ENCODE data around the gene GINS2.
A peak's percentile ranks its signal among the peaks of the same experiment; 100 is the strongest.

The GINS2 gene

DNA sequence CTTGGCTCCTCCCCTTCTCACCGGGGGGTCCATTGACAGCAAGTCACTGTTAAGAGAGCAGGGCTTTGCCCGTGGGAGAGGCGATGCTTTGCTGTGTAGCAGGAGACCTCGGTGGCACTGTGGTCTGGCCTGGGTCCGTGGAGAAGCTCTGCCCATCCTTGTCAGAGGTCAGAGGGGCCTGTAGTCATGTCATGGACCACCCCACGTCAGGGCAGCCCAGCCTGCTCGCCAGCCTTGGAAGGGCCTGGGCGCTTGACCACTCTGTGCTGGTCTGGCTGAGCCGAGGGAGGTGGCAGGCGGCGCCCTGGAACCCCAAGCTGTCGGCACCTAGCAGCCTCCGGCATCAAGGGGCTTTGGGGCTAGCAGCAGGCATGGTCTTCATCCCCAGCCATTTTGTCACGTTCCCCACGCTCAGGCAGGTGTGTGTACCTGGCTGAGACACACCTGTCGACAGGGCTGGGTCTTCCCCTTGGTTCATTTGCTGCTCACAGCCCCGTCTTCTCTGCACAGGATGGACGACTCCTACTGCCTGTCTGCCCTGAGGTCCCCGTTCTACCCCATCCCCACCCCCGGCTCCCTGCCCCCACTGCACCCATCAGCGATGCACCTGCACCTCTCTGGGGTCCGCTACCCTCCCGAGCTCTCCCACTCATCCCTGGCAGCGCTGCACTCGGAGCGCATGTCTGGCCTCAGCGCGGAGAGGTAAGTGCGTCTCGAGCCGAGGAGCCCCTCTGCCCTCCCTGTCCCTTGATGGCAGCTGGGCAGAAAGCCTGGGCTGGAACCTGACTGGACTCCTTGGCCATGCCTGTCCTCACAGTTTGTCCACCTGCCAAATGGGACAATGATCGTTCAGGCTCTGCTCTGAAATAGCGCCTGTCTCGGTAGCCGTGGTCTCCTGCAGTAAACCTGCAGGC is 33.3 kb downstream of the GINS2 start:
- DNase-seq, result peak in 1 of 58 donors; percentile 30

- no peak for DNase-seq
These were observed 34.3 kb downstream of the GINS2 start for GRCh38 chr16:85654251-85655095.

DNA sequence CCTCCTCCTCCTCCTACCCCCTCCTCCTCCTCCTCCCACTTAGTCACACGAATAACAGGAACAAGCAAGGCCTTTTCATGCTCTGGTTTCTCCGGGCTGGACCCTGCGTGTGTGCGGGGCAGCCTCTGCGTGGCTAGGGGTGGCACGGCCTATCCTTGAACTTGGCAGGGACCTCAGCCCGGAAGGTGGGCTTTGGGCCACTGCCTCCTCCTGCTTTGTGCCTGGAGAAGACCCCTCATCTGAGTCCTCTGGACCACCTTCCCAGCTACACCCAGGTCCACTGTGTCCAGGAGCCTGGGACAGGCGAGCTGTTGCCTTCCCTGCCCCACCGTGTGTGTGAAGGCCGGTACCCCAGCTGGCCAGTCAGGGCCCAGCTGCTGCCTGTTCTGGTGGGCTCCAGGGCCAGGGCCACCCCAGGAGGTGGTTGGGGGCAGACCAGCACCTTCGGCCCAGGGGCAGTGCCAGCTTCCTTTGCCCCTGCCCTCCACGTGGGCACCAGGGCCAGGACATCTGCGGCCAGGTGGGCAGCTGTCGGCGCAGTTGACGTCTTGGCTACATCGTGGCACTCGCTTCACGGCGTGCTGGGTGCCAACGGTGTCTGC is 35.4 kb downstream of the GINS2 start:
- DNase-seq, result peak in 3 of 58 donors; percentile 34 to 71 (median 60)

- DNase-seq, result peak in 45 of 58 donors; percentile 19 to 89 (median 50)
These were observed 36.1 kb downstream of the GINS2 start for GRCh38 chr16:85652431-85653221.

GRCh38 chr16:85651629-85652430 is 36.9 kb downstream of the GINS2 start:
- peak in 3 of 58 donors; percentile 28 to 56 (median 34) for DNase-seq

DNA sequence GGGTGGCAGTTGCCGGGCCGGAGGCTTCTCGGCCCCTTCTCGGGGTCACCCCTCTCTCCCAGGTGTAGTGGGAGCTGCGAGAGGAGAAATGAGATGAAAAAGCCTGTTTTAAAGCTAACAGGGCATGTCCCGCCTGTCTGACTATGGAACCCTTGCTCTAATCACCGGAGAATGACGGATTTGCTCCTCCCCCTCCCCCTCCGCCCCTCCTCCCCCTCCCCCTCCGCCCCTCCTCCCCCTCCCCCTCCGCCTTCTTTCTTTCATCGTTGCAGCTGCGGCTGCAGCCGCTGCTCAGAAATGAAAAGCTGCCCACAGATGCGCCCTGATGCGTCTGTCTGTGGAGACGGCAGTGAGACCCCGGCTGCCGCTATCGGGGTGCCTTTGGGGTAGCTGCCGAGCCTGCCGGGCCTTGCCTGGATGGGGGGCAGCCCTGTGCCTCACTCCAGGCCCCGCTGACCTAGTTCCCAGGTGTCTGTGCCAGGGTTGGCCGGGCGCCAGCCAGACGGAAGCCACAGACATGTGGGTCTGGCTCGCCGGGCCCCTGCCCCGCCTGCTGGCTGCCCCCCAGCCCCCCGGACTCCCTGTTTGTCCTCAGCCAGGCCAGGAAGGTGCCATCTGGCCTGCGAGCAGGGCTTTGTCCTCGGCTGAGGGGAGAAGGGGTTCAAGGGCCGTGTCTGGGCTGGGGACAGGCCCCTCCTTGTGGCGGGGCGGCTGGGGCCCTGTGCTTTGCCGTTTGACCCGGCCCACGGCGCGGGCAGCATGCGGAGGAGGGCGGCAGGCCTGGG is 37.7 kb downstream of the GINS2 start:
- DNase-seq, result peak in 43 of 58 donors; percentile 21 to 80 (median 53)

GRCh38 chr16:85650135-85650843 is 38.5 kb downstream of the GINS2 start:
- peak in 1 of 58 donors; percentile 60 for DNase-seq

DNA sequence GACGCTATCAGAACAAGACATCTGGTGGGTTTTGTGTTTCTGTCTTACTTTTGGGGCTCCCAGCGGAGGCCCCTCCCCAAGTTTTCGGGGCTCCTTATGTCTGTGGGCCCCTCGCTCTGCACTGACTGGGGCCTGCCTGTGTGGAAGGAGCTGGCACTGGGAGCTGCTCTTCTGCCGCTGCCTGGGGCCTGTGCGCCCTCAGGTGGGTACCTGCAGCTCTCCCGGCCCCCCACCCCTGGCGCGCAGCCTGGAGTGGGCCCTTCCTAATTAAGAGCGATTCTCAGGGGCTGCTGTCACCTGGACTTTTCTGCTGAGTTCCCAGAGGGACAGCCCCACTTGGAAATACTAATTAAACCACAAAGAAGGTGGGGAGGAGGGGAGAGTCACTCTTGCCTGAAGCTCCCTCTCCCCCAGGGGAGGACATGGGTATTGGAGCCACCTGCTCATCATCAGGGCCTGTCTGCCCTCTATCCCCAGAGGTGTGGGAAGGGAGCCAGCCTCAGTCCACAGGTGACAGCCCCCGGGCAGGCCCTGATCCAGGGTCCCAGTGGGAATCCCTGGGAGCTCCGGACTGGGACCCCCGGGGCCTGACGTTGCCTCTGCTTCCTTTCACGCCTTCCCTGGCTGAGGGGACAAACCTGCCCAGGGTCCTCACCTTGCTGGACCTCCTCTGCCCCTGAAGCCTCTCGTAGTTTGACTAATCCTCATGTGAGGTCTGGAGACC is 39.2 kb downstream of the GINS2 start:
- DNase-seq, result no peak

- no peak for DNase-seq
These were observed 39.9 kb downstream of the GINS2 start for GRCh38 chr16:85648805-85649204.

GRCh38 chr16:85648070-85648714 is 40.6 kb downstream of the GINS2 start:
- no peak for DNase-seq

DNA sequence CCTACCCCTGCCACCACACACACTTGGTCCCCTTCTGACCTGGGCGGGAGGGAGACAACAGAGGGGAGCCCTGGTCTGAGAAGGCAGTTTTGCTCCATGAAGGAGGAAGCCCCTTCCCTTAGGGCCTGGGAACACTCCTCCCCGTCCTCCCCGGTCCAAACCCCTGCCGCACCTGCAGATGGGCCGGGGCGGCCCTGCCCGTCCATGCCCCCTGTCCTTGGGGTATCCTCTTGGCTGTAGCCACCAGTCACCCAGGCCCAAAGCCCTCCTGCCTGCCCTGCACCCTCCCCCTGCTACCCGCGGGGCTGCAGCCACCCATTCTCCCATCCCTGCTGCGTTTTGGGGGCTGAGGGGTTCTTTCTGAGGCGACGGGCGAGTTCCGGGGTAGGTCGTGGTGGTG is 41.8 kb downstream of the GINS2 start:
- DNase-seq, result no peak

- no peak for DNase-seq
These were observed 42.3 kb downstream of the GINS2 start for GRCh38 chr16:85646358-85646907.

DNA sequence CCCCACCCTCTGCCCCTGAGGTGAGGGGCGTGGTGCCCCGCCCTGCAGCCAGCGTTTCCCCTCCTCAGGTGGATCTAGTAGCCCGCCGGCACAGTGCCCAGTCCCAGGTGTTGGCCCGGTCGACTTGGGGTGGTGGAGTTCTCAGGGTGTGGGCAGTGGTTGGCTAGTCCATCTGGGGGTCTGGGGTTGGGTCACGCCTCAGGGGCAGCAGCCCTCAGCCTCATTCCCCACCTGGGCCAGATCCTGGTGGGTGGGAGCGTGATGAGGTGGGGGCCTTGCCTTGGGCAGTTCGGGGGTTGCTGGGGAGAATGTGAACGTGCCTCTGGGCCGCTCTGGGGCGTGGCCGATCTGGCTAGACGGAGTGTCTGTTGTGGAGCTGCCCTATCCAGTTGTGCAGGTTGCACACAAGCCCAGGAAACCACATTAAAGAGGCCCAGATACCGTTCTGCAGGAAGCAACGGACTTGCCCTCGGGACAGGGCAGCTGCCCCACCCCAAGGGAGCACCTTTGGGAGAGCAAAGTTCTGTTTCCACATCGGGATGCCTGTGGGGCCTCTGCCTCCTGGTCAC is 43.6 kb downstream of the GINS2 start:
- no peak for DNase-seq

DNA sequence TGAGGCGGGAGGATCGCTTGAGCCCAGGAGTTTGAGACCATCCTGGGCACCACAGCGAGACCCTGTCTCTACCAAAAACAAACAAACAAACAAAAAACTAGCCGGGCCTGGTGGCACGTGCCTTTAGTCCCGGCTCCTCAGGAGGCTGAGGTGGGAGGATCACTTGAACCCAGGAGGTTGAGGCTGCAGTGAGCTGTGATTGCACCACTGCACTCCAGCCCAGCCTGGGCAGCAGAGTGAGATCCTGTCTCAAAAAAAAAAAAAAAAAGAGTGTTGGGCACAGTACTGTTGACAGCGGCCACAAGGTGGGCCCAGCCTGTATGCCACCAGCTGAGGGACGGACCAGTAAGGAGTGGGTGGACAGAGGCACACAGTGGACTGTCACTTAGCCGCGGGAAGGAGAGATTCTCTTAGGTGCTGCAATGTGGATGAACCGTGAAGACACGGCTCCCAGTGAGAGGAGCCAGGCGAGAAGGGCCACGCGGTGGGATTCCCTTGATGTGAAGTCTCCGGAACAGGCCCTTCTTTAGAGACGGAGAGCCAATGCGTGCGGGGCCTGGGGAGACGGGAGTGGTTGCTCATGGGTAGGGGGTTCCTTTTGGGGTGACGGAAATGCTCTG is 44.6 kb downstream of the GINS2 start:
- DNase-seq, result no peak

GRCh38 chr16:85643631-85644030 is 45.1 kb downstream of the GINS2 start:
- DNase-seq, result no peak

GRCh38 chr16:85642762-85643358 is 45.9 kb downstream of the GINS2 start:
- no peak for DNase-seq
